HG03520 (cell line): ENCODE results near the gene ASB10.

ENCODE experiments used
- ATAC-seq: cut with Tn5 transposase; IDR thresholded peaks from one replicate; pipeline ENCODE4 v1.9.1; 2021; ENCODE audit warnings: mild to moderate bottlenecking, moderate library complexity; ENCODE audit not compliant: unreplicated experiment

ASB10 gene

GRCh38 chr7:151186640-151187408 is at the start of gene ASB10:
TSS of gene ASB10 (minus strand) at chr7:151187250. CDS start at chr7:151187130, 120 bp downstream.
- no peak for ATAC-seq

GRCh38 chr7:151236406-151236805 is 49.4 kb upstream of the ASB10 start:
- ATAC-seq = no peak

- no peak for ATAC-seq
These were observed 48.2 kb upstream of the ASB10 start for GRCh38 chr7:151235091-151235787.

GRCh38 chr7:151233804-151234203 is 46.8 kb upstream of the ASB10 start:
- no peak for ATAC-seq

GRCh38 chr7:151232917-151233701 is 46.1 kb upstream of the ASB10 start:
- no peak for ATAC-seq

- peak; percentile 94 for ATAC-seq
These were observed 45.3 kb upstream of the ASB10 start, which contains the start of gene CHPF2 for GRCh38 chr7:151232091-151232916. TSS of gene CHPF2 (plus strand) at chr7:151232483. CDS start at chr7:151234012, 1,529 bp downstream.

GRCh38 chr7:151231080-151231479 is 44.0 kb upstream of the ASB10 start:
- no peak for ATAC-seq

GRCh38 chr7:151229249-151229648 is 42.2 kb upstream of the ASB10 start:
- ATAC-seq = no peak

- no peak for ATAC-seq
These were observed 41.2 kb upstream of the ASB10 start for GRCh38 chr7:151228024-151228866.

GRCh38 chr7:151226875-151227782 is 40.1 kb upstream of the ASB10 start, which contains the start of gene ABCF2:
TSS of gene ABCF2 (minus strand) at chr7:151227205. CDS start at chr7:151226458, 747 bp downstream.
- peak; percentile 98 for ATAC-seq

GRCh38 chr7:151226560-151226874 is 39.5 kb upstream of the ASB10 start:
- no peak for ATAC-seq

GRCh38 chr7:151225948-151226510 is 39.0 kb upstream of the ASB10 start:
- no peak for ATAC-seq

GRCh38 chr7:151223728-151224127 is 36.7 kb upstream of the ASB10 start:
- no peak for ATAC-seq

GRCh38 chr7:151218170-151218569 is 31.1 kb upstream of the ASB10 start:
- ATAC-seq = no peak

- ATAC-seq = no peak
These were observed 28.3 kb upstream of the ASB10 start for GRCh38 chr7:151215396-151215795.

GRCh38 chr7:151213826-151214225 is 26.8 kb upstream of the ASB10 start:
- ATAC-seq = no peak

GRCh38 chr7:151212626-151213025 is 25.6 kb upstream of the ASB10 start:
- no peak for ATAC-seq

- ATAC-seq = no peak
These were observed 24.2 kb upstream of the ASB10 start for GRCh38 chr7:151211155-151211772.
